Measurements from ENCODE around the gene VPS37D.
"Not testable (repeated sequence)": the region's sequence is repeated elsewhere in the genome, so short reads cannot be mapped to it uniquely, and the experiment has no call there.

The VPS37D gene, protein sequence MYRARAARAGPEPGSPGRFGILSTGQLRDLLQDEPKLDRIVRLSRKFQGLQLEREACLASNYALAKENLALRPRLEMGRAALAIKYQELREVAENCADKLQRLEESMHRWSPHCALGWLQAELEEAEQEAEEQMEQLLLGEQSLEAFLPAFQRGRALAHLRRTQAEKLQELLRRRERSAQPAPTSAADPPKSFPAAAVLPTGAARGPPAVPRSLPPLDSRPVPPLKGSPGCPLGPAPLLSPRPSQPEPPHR

DNA sequence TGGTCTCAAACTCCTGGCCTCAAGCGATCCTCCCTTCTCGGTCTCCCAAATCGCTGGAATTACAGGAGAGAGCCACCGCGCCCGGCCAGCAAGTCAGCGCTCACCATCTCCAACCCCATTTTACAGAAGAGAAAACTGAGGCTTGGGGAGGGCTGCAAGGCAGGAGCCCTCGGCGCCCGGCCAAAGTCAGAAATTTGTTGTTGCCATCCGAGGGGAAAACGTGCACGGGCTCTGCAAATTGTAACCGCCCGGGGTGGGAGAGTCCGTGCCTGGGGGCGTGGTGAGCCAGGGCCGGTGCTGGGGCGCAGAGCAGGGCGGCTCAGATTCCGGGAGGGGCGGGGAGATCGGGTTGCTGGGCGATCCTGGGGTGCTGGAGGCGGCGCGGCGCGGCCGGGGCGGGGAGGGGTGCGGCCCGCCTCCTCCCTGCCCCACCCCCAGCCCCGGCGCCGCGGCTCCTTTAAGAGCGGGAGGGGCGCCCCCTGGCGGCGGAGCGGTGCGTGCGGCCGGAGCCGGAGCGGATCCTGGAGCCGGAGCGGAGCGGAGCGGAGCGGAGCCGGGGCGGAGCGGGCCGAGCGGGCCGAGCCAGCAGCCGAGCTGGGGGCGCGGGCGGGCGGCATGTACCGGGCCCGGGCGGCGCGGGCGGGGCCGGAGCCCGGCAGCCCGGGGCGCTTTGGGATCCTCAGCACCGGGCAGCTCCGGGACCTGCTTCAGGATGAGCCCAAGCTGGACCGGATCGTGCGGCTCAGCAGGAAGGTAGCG is at the start of gene VPS37D:
Gene VPS37D, plus strand, starts transcription at position 488 of the 759 bp plus-strand sequence. Its CDS starts 128 bp downstream, at position 616.
- peak; percentile 82 to 95 (median 93) for DNase-seq (ENCODE audit: low read depth in 3 of 3, low spot score in 1 of 3)

DNA sequence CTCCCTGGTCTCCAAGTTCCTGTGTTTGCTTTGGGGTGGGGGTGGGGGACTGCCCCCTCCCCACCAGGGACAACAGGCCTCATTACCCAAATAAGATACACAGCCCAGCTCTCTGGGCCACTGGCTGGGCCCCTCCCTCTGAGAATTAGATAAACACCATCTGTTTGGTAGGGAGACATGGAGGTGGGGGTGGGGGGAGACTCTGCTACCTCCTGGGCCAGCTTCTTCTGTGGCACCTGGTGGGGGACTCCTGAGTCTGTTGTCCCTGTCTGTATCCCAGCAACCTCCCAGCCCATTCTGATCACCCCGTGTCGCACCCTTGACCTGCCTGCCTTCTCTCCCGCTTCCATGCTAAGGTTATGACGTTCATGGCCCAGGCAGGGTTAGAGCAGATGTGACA is 49.1 kb upstream of the VPS37D start:
- no peak for DNase-seq (ENCODE audit: low read depth in 3 of 3, low spot score in 1 of 3)

GRCh38 chr7:73619394-73619793 is 48.2 kb upstream of the VPS37D start:
- not testable (repeated sequence) for DNase-seq (ENCODE audit: low read depth in 3 of 3, low spot score in 1 of 3)

- DNase-seq (ENCODE audit: low read depth in 3 of 3, low spot score in 1 of 3), result no peak
Observed at GRCh38 chr7:73621168-73622063, 46.2 kb upstream of the VPS37D start.

DNA sequence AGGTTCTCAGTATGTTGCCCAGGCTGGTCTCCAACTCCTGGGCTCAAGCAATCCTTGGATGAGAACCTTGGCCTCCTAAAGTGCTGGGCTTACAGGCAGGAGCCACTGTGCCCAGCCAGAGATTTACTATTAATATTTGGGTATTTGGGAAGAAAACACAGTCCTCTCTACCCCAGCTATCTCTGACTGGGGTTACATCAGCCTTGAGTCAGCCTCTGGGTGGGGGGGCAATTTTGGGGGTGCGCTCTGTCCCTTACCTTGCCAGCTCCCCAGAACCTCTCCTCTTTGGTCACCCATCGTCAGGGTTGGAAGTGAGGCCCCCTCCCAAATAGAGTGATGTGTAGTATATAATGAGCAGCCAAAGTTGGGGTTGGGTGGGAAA is 45.1 kb upstream of the VPS37D start:
- no peak for DNase-seq (ENCODE audit: low read depth in 3 of 3, low spot score in 1 of 3)

DNA sequence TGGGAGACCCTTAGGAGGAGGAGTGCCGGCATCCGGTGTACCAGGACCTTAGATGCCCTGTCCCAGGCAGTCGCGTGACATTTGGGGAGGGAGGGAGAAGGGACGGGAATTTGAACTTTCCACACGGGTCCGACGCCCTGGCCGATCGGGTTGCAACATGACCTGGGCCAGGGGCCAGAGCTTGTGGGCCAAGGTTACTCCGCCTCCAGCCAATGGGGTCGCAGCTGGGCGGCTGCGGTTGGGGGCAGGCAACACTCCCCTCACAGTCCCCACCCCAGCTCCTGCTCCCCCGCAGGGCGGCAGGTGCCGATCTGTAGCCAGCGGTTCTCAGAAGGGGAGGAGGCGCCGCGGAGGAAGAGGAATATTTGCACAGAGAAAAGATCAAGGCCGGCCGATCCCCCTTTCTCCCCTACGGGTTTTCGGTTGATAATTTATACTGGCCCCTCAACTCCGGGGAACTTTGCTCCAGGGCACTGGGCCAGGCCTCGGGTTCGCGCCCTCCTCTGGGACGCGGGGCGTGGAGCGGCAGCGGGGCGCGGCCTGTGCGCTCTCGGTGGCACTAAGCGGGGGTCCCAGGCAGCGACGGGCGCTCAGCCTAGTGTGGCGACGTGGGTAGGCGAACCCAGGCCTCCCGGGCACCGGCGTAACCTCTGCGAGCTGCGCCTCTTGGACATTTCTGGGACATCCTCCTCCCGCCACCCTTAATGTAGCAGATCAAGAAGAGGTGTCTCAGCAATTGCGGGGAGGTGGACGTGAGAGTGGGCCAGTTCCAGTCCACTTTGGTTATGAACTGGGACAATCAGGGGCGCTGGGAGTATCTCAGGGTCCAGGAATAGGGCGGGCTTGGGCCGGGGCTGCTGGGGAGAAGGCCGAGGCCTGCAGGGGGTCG is 44.5 kb upstream of the VPS37D start:
- DNase-seq (ENCODE audit: low read depth in 3 of 3, low spot score in 1 of 3), result no peak

DNA sequence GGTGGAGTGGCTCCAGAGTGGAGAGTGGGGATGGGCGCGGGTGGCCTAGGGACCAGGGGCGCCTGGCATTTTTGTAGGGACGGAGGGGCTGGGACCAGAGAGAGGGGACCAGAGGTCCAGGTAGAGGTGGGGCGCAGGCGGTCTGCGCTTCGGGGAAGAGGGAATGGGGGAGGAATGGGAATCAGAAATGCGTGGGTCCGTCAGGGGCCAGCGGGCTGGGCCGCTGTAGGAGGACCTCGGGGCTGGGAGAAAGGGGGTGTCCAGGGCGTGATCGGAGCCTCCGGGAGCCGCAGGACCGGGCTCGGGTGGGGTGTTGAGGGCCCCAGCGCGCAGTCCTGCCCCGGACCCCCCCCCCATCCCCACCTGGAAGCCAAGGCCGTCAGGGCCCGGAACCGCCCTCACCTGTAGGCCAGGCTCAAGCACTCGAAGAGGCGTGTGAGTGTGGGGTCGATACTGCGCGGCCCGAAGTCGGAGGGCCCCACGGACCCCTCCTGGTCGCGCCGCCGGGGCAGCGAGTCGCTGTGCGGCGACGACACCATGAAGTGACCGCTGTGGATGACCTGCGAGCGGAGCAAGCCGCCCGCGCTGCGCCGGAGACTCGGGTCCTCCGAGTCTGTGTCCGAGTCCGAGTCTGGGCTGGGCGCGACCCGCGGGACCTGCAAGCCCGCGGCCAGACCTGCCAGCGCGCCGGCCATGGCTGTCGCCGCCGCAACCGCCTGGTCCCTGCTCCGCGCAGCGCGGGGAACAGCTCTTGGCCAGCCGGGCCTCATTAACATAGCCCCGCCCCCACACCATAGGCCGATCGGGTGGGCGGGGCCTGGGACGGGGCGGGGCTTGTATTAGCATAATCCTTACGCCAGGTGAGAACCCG is 43.6 kb upstream of the VPS37D start, which contains the start of gene MLXIPL:
Gene MLXIPL, minus strand, starts transcription at position 725 of the 871 bp plus-strand sequence. Its CDS starts 30 bp downstream, at position 695.
- DNase-seq (ENCODE audit: low read depth in 3 of 3, low spot score in 1 of 3), result peak in 1 of 3 donors; percentile 42

GRCh38 chr7:73624669-73625001 is 43.0 kb upstream of the VPS37D start:
- DNase-seq (ENCODE audit: low read depth in 3 of 3, low spot score in 1 of 3), result no peak

DNA sequence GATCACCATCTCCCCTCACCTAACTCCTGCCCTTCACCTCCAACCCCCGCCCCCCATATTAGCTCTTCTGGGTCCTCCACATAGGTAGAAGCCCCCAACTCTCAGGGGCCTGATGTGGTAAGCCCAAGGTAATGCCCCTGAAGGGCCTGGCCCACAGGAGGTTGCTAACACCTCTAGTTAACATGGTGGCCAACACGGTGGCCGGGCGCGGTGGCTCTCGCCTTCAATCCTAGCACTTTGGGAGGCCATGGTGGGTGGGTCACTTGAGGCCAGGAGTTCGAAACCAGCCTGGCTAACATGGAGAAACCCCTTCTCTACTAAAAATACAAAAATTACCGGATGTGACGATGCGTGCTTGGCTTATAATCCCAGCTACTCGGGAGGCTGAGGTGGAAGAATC is 42.4 kb upstream of the VPS37D start:
- no peak for DNase-seq (ENCODE audit: low read depth in 3 of 3, low spot score in 1 of 3)

DNA sequence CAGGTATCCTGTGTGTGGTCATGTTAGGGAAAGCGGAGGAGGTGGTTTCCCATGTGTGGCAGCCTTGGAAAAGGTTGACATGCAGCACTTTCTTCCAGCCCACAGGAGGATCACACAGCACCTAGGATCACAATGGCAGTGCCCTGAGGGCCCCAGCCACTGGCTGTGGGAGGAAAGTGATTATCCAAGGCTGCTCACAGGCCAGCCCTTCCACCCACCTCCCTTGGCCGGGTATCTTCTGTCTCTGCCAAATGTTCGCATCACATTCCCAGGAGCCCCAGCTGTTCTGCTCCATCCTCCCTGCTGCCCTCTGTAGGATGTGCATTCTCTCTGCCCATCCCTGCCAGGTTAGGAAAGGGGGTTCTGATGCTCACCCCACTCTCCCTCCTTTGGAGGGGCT is 40.8 kb upstream of the VPS37D start:
- DNase-seq (ENCODE audit: low read depth in 3 of 3, low spot score in 1 of 3), result no peak

- DNase-seq (ENCODE audit: low read depth in 3 of 3, low spot score in 1 of 3), result no peak
Observed at GRCh38 chr7:73628504-73628903, 39.1 kb upstream of the VPS37D start.

- no peak for DNase-seq (ENCODE audit: low read depth in 3 of 3, low spot score in 1 of 3)
Observed at GRCh38 chr7:73631558-73631957, 36.1 kb upstream of the VPS37D start.

DNA sequence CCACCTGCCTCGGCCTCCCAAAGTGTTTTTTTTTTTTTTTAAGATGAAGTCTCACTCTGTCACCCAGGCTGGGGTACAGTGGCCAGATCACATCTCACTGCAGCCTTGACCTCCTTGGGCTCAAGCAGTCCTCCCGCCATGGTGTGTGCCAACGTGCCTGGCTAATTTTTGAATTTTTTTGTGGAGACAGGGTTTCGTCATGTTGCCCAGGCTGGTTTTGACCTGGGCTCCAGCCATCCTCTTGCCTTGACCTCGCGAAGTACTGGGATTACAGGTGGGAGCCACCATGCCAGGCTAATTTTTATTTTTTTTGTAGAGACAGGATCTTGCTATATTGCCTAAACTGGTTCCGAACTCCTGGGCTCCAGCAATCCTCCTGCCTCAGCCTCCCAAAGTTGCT is 34.3 kb upstream of the VPS37D start:
- DNase-seq (ENCODE audit: low read depth in 3 of 3, low spot score in 1 of 3), result no peak

GRCh38 chr7:73633844-73634243 is 33.8 kb upstream of the VPS37D start:
- no peak for DNase-seq (ENCODE audit: low read depth in 3 of 3, low spot score in 1 of 3)

DNA sequence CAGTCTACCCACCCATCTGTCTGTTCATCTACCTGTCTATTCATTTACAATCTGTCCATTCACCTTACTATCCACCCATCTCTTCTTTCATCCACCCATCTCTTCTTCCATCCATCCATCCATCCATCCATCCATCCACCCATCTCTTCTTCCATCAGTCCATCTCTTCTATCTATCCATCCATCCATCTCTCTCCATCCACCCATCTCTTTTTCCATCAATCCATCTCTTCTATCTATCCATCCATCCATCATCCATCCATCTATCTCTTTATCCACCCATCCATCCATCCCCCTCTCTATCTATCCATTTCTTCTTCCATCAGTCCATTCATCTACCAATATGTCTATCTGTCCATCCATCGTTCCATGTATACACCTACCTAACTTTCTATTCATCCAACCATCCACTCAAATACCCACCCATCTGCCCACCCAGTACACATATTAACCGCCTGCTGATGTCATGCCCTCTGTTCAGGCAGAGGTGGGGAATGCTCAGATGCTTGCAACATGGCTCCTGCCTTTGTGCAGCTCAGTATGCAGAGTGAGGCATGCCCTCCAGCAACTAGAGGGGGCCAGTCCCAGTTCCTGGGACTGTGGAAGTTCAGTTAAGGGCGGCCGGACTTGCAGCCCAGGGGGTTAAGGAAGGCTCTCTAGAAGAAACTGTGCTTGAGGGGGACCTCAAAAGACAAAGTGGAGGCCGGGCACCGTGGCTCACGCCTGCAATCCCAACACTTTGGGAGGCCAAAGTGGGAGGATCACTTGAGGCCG is 32.0 kb upstream of the VPS37D start:
- DNase-seq (ENCODE audit: low read depth in 3 of 3, low spot score in 1 of 3), result no peak

DNA sequence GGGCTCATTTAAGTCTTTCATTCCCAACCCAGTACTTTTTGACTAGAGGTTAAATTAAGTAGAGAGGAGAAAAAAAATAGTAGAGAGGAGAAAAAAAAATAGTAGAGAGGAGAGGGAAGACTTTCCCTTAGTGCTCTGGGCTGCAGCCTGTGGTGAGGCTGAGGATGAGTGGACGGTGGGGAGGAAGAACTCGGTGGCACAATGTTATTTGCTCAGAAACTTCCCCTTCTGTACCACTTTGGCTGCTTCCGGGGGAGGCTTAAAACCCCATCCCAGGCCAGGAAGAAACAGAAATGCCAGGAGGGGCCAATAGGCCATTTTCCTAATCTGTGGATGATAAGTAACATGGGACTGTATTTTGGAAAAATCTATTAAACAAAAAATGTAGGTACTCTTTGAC is 28.7 kb upstream of the VPS37D start:
- DNase-seq (ENCODE audit: low read depth in 3 of 3, low spot score in 1 of 3), result no peak

DNA sequence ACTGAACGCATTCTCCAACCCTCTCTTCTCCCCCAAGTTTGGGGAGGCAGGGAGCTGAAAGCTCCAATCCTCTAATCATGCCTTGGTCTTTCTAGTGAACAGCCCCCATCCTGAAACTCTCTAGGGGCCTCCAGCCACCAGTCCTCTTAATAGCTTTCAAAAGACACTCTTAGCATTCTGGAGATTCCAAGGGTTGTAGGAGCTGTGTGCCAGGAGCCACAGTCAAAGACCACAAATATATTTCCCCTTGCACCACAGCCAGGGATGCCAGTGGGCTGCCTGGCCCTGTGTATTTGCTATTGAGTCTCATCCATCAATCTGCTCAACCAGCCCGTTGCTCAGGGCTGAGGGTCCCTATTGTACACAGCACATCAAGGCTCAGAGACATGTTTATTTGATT is 24.8 kb upstream of the VPS37D start:
- no peak for DNase-seq (ENCODE audit: low read depth in 3 of 3, low spot score in 1 of 3)

DNA sequence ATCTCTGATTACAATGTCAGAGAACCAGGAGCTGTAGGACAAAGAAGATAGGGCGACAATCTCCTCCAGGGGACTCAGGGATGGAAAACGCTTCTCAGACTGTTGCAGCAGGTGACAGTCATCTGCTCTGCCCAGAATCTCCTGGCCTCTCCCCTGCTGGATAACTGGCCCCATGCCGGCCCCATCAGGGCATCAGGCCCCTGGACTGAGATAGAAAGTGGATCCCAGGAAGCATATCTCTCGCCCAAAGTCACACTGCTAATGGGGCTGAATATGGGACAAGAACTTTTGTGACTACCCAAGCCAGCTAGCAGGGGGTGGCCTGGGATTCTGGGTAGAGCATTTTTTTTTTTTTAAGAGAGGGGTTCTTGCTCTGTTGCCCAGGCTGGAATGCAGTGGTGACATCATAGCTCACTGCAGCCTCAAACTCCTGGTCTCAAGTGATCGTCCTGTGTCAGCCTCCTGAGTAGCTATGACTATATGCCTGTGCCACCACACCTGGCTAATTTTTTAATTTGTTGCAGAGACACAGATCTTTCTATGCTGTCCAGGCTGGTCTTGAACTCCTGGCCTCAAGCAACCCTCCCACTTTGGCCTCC is 22.8 kb upstream of the VPS37D start:
- DNase-seq (ENCODE audit: low read depth in 3 of 3, low spot score in 1 of 3), result no peak
